HepG2 (cell line): Measurements from ENCODE around the gene PRR12. TPM values are rescaled to one million over a fixed set of nuclear protein-coding genes. Genes with fewer than 3 reads are reported as not detected.

ENCODE experiments used
- BHLHE40 ChIP-seq: IDR thresholded peaks from 2 replicates; pipeline ENCODE4 v1.6.1; 2011; ENCODE audit warnings: low read length, improper control_type of control experiment
- HDAC6 ChIP-seq: fragments of 200-600 bp; sonication (generic); IDR thresholded peaks from 2 replicates; pipeline ENCODE4 v1.7.0; 2017; ENCODE audit warnings: mild to moderate bottlenecking, antibody characterized with exemption, low read length, low read depth
- HINFP ChIP-seq: sonication (generic); formaldehyde crosslinking; IDR thresholded peaks from 2 replicates; pipeline ENCODE4 v1.4.0; 2020; ENCODE audit warnings: low read depth, mild to moderate bottlenecking, missing genetic modification reagents
- HNRNPUL1 ChIP-seq: fragments of 200-400 bp; formaldehyde crosslinking; IDR thresholded peaks from 2 replicates; pipeline ENCODE4 v1.6.1; 2017; ENCODE audit warnings: low read depth, mild to moderate bottlenecking, low read length, moderate library complexity
- MXD4 ChIP-seq: IDR thresholded peaks from 2 replicates; pipeline ENCODE4 v1.6.1; 2016; ENCODE audit warnings: mild to moderate bottlenecking, missing biosample characterization, missing genetic modification reagents
- PCBP2 ChIP-seq: fragments of 200-400 bp; formaldehyde crosslinking; optimal IDR thresholded peaks from 2 replicates; pipeline ENCODE3; 2018; ENCODE audit warnings: low read length, low read depth; ENCODE audit not compliant: poor library complexity, severe bottlenecking
- POLR2G ChIP-seq: fragments of 200-400 bp; formaldehyde crosslinking; IDR thresholded peaks from 2 replicates; pipeline ENCODE4 v1.6.1; 2018; ENCODE audit warnings: mild to moderate bottlenecking, low read depth, low read length, moderate library complexity
- RAD51 ChIP-seq: fragments of 450-650 bp; IDR thresholded peaks from 2 replicates; pipeline ENCODE4 v1.6.1; 2016; ENCODE audit warnings: borderline replicate concordance
- RARA ChIP-seq: IDR thresholded peaks from 2 replicates; pipeline ENCODE4 v1.6.1; 2016; ENCODE audit warnings: missing genetic modification reagents, missing compliant biosample characterization
- SALL1 ChIP-seq: sonication (generic); formaldehyde crosslinking; IDR thresholded peaks from 2 replicates; pipeline ENCODE4 v1.8.0; 2022; ENCODE audit warnings: mild to moderate bottlenecking, missing genetic modification reagents
- SOX13 ChIP-seq, 3 experiments: fragments of 450-650 bp in 1 of 3; sonication (generic) in 1 of 3; formaldehyde crosslinking in 1 of 3; IDR thresholded peaks in 2 of 3; conservative IDR thresholded peaks in 1 of 3; 2 replicates each; pipeline versions ENCODE4 v1.5.0 to v1.6.1; 2016 to 2020; ENCODE audit warnings: antibody characterized with exemption in 1 of 3, mild to moderate bottlenecking in 1 of 3, missing compliant biosample characterization in 1 of 3, missing genetic modification reagents in 1 of 3, moderate library complexity in 1 of 3
- TAF1 ChIP-seq: sonication (generic); formaldehyde crosslinking; IDR thresholded peaks from 2 replicates; pipeline ENCODE4 v1.4.0; 2020; ENCODE audit warnings: missing genetic modification reagents
- TBP ChIP-seq: sonication (generic); formaldehyde crosslinking; IDR thresholded peaks from 2 replicates; pipeline ENCODE4 v1.5.0; 2020; ENCODE audit warnings: missing genetic modification reagents
- ZNF367 ChIP-seq: sonication (generic); formaldehyde crosslinking; IDR thresholded peaks from 2 replicates; pipeline ENCODE4 v1.4.0; 2020; ENCODE audit warnings: missing genetic modification reagents, borderline replicate concordance
- ZNF639 ChIP-seq: conservative IDR thresholded peaks from 2 replicates; pipeline ENCODE4 v1.6.1; 2018; ENCODE audit warnings: missing genetic modification reagents
- ZNF687 ChIP-seq: sonication (generic); formaldehyde crosslinking; IDR thresholded peaks from 2 replicates; pipeline ENCODE4 v1.5.1; 2020; ENCODE audit warnings: mild to moderate bottlenecking, missing genetic modification reagents, moderate library complexity
- ZSCAN20 ChIP-seq: sonication (generic); formaldehyde crosslinking; IDR thresholded peaks from 2 replicates; pipeline ENCODE4 v1.4.0; 2020; ENCODE audit warnings: missing genetic modification reagents, mild to moderate bottlenecking, borderline replicate concordance
- polyA plus RNA-seq, 8 experiments: library from polyadenylated mRNA; depleted of rRNA in 3 of 8; stranded (reverse) in 7 of 8; unstranded in 1 of 8; fragments of >200 nt; fragmentation: Illumina TruSeq in 4 of 8; extraction: Trizol in 4 of 8; gene quantifications; 2 replicates each; pipeline versions ENCODE4 v1.2.1 to v1.2.3, GENCODE V29; 2011 to 2016; ENCODE audit warnings: low read depth in 4 of 8, missing spikeins in 1 of 8, mixed read lengths in 1 of 8; ENCODE audit not compliant: insufficient read depth in 1 of 8
- total RNA-seq, 5 experiments: library from RNA; depleted of rRNA; stranded (reverse); fragments of >200 nt; fragmentation: Illumina TruSeq; extraction: Trizol; gene quantifications; 2 replicates each; pipeline ENCODE4 v1.2.3, GENCODE V29; 2016; ENCODE audit warnings: low read depth in 1 of 5
- TF ChIP-seq, protein P1 (sequence below): sonication (generic); formaldehyde crosslinking; IDR thresholded peaks from 2 replicates; pipeline ENCODE4 v1.4.0; 2020; ENCODE audit warnings: missing genetic modification reagents
- TF ChIP-seq, protein P2 (sequence below): sonication (generic); formaldehyde crosslinking; IDR thresholded peaks from 2 replicates; pipeline ENCODE4 v1.8.0; 2022; ENCODE audit warnings: low read depth, missing genetic modification reagents

PRR12 gene
- total and polyA plus RNA-seq, 2 of the 13 experiments (the other 11 are each of a cell fraction or from before 2014, with no cell fraction given), result 0.62 to 1.5 TPM

DNA sequence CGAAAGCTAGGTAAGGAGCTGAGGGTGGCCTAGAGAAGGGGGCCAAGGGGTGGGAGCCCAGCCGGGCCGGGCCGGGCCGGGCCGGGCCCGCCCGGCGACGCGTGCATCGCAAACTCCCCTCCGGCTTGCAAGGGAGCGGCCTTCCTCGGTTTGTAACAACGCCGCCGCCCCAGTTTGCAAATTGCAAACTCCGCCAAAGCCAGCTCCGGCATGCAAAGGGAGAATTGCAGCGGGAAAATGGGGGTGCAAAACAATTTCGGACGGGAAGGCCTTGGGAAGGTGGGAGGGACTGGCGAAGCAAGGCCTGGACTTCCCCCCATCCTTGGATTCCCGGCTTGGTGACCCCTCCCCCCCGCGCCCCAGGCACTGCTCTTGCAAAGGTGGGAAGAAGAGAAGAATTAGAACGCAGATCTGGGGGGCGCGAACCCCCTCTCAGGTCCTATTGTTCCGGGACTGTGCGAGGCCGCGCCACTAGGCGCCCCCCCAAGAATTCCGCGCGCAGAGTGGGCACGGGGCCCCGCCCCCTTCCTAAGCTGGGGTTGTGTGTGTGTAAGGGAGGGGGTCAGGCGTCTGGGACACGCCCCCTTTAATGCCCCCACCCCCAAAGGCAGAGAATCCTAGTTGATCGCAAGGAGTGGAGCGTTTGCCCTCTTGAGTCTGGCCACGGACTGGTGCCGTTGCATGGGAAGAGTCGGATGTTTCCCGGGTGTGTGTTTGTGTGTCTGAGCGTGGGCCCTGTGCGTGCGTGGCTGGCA is 926 bp downstream of the PRR12 start (continued):
- no peak for TF ChIP-seq BHLHE40
- TF ChIP-seq ZSCAN20 (CRISPR knock-in tag), result peak; percentile 55; the same call in 1 of the 2 replicates
- no peak for TF ChIP-seq RARA (CRISPR knock-in tag)
- peak; percentile 41; the same call in 1 of the 2 replicates for TF ChIP-seq SALL1 (CRISPR knock-in tag)
- TF ChIP-seq TAF1 (CRISPR knock-in tag), result no peak
- TF ChIP-seq MXD4 (CRISPR knock-in tag), result no peak
- TF ChIP-seq HNRNPUL1, result no peak
- TF ChIP-seq, protein P1, sequence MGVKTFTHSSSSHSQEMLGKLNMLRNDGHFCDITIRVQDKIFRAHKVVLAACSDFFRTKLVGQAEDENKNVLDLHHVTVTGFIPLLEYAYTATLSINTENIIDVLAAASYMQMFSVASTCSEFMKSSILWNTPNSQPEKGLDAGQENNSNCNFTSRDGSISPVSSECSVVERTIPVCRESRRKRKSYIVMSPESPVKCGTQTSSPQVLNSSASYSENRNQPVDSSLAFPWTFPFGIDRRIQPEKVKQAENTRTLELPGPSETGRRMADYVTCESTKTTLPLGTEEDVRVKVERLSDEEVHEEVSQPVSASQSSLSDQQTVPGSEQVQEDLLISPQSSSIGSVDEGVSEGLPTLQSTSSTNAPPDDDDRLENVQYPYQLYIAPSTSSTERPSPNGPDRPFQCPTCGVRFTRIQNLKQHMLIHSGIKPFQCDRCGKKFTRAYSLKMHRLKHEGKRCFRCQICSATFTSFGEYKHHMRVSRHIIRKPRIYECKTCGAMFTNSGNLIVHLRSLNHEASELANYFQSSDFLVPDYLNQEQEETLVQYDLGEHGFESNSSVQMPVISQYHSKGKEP, result no peak
- TF ChIP-seq TBP (CRISPR knock-in tag), result no peak
- TF ChIP-seq, protein P2, sequence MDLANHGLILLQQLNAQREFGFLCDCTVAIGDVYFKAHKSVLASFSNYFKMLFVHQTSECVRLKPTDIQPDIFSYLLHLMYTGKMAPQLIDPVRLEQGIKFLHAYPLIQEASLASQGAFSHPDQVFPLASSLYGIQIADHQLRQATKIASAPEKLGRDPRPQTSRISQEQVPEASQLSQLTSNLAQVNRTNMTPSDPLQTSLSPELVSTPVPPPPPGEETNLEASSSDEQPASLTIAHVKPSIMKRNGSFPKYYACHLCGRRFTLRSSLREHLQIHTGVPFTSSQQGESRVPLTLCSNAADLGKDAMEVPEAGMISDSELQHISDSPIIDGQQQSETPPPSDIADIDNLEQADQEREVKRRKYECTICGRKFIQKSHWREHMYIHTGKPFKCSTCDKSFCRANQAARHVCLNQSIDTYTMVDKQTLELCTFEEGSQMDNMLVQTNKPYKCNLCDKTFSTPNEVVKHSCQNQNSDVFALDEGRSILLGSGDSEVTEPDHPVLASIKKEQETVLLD (CRISPR knock-in tag), result no peak
- TF ChIP-seq RAD51, result no peak
- TF ChIP-seq ZNF367 (CRISPR knock-in tag), result no peak
- TF ChIP-seq HDAC6, result no peak
- TF ChIP-seq PCBP2, result no peak
- no peak for TF ChIP-seq SOX13 (IDR thresholded peaks at IDR 0.05)
- TF ChIP-seq SOX13 (CRISPR knock-in tag; conservative IDR thresholded peaks at IDR 0.05 in 1 of 2, IDR thresholded peaks at IDR 0.05 in 1 of 2), result no peak
- TF ChIP-seq ZNF639 (CRISPR knock-in tag), result peak; percentile 56; the same call in 1 of the 2 replicates
- TF ChIP-seq HINFP (CRISPR knock-in tag), result no peak
- TF ChIP-seq ZNF687 (CRISPR knock-in tag), result peak; percentile 52
- peak; percentile 12; the same call in 1 of the 2 replicates for TF ChIP-seq POLR2G
